Measurements from ENCODE around the gene THADA. TPM values are rescaled to one million over a fixed set of nuclear protein-coding genes. Genes with fewer than 3 reads are reported as not detected.
"Not testable (repeated sequence)": the region's sequence is repeated elsewhere in the genome, so short reads cannot be mapped to it uniquely, and the experiment has no call there.

The THADA gene
- polyA plus RNA-seq, 10 donors: 16.2 to 24.7 (median 18.2) TPM

DNA sequence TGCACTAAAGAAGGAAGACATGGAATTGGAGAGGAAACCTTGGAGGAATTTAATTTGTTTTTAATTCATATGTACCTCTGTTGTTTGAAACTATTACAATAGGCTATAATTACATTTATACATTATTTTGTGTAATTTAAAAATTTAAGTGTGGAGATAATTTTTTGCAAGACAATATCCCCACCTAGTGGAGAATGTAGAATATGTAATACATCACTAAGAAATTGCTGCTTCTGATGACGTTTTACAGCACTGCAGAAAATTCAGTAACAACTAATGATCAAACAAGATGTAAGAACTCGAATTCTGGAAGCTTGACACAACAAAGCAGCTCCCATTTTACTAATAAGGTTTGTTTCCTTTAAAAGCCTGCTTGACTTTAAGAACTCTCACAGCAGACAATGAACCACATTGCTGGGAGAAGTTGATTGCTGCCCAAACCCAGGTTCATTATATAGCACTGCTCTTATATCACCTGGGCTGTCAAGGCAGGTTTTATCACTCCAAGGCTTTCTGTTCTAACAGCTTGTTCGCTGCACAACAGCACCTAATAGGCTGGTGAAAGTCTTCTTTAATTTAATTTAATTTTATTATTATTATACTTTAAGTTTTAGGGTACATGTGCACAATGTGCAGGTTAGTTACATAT, 53.4 kb downstream of the THADA start:
- peak; percentile 38 to 71 (median 43) for DNase-seq

- no peak for DNase-seq
Measured at GRCh38 chr2:43541165-43541564, 54.7 kb downstream of the THADA start.

DNA sequence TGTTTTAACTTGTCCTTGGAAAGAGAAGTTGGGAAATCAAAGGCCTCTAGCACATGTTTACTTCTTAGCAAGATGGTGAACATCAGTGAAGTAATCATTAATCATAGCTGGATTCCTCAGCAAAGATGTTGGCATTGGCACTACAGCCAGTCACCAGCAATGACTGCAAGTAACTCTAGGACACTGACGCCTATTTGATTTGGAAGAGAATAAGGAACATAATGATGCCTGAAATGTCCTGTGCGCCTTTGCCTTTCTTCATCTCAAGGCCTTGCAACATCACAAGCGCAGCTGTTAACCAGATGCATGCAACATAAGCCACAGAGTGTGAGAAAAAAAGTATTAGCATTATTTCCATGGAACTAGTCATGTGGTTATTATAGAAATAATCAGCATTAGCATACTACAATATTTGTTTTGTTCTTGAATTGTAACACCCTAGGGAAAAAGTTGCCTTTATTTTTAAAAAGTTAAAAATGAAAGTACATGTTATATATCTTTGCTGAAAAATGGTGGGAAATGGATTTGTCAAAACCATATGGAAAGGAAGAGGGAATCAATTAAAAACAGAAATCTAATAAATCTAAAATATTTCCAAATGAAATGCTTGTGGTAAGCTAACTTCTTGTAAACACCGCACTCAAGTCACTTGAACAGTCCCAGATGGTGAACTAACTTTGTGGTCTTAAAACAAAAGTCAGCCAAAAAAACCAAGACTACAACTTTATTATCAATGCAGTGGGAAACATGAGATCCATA, 55.6 kb downstream of the THADA start:
- peak; percentile 30 to 81 (median 76) for DNase-seq

- no peak for DNase-seq
Measured at GRCh38 chr2:43539436-43539835, 56.4 kb downstream of the THADA start.

DNA sequence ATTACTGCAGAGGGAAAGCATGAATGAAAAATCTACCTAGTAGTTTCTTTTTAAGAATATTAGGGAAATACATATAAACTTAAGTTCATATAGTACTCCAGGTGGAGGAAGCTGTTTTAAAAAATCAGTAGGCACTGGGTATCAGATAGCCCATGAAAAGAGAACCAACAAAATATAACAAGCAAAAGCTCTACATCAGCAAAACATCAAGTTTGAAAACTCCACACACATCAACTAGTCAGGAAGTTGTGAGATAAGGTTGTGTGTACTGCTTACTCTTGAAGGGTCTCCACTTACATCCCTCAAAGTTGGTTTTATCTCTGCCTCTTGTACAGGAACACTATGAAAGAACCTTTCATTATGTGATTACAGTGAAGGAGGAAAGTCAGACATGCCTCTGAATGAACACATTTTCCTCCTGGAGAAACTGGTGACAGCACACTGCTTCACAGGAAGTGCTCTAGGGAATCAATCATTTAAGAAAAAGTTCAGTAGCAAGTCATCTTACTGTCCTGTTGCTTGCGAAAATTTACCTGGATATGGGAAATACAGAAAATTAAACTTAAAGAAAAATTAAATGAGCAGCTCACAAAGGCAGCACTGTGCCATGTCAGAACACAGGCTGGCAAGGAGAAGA, 57.7 kb downstream of the THADA start:
- DNase-seq: no peak

GRCh38 chr2:43537137-43537536, 58.7 kb downstream of the THADA start:
- no peak for DNase-seq

DNA sequence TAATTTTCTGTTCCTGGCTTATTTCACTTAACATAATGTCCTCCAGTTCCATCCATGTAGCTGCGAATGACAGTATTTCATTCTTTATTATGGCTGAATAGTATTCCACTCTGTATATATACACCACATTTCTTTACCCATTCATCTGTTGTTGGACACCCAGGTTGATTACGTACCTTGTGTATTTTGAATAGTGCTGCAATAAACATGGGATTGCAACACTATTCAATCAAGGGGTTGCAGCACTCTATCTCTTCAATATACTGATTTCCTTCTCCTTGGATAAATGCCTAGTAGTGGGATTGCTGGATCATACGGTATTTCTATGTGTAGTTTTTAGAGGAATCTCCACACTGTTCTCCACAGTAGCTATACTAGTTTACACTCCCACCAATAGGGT, 61.3 kb downstream of the THADA start:
- no peak for DNase-seq

- not testable (repeated sequence) for DNase-seq
Measured at GRCh38 chr2:43532572-43532971, 63.3 kb downstream of the THADA start.

DNA sequence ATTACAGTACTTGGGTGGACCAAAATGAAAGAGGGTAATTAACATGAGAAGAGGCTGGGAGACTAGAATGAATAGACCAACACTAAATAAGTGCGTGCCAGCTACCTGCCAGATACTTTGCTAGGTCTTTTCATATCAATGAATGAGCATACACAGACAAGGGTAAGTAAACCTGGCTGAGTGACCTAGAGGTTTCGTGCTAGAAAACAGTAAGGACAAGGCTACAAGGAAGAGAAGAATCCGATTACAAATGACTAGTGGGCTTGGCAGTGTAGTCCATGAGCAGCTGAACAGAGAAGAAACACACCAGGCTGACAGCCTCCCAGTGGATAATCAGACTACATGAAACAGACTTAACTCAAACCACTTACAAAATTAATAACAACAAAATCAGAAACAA, 64.6 kb downstream of the THADA start:
- DNase-seq: no peak

- peak in 2 of 3 donors; percentile 29 to 41 for DNase-seq
Measured at GRCh38 chr2:43526994-43527393, 68.8 kb downstream of the THADA start.

DNA sequence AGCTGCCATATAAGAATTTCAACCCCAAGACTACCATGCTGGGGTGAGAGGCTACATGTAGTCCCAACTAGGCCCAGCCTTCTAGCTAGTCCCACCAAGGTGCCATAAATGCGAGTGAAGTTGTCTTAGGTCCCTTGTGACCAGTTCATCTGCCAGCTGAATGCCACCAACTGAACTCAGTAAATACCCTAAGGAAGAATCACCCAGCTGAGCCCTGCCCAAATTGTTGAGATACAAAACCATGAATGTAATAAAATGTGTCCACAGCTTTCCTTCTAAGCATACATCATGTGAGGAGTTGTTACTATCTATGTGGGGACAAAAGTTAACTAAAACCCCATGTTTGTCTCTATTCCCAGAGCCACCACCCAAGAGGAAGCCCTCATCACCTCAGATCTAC, 70.3 kb downstream of the THADA start:
- no peak for DNase-seq

- DNase-seq: no peak
Measured at GRCh38 chr2:43524177-43524965, 71.5 kb downstream of the THADA start.

- no peak for DNase-seq
Measured at GRCh38 chr2:43522177-43522576, 73.7 kb downstream of the THADA start.

- no peak for DNase-seq
Measured at GRCh38 chr2:43521568-43521967, 74.3 kb downstream of the THADA start.

GRCh38 chr2:43520919-43521318, 74.9 kb downstream of the THADA start:
- no peak for DNase-seq

DNA sequence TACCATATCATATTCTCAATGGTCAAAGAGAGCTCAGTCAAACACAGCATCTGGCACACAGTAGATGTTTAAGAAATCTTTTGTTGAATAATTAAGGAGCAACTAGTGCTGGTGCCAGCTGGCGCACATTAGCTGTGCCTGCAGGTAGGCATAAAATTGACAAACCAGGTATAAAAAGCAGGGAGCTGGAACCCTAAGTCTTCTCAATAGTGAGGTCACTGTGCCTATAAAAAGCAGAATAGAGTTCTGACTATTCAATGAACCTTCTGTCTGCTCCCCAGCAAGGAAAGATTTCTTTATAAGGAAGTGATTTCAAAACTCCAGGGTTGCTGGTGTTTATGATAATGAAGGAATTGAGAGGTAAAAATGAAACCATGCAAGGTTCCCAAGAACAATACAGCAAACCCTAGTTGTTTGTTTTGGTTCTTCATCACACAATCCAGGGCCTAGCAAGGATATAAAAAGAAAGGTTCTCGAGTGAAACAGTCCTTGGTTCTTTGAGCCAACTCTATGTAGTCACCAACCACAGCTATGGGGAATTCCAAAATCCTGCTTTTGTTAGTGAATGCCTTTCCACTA, 76.1 kb downstream of the THADA start:
- peak in 1 of 3 donors; percentile 62 for DNase-seq

- no peak for DNase-seq
Measured at GRCh38 chr2:43518718-43519117, 77.1 kb downstream of the THADA start.

- DNase-seq: peak in 1 of 3 donors; percentile 38
Measured at GRCh38 chr2:43518181-43518580, 77.7 kb downstream of the THADA start.

DNA sequence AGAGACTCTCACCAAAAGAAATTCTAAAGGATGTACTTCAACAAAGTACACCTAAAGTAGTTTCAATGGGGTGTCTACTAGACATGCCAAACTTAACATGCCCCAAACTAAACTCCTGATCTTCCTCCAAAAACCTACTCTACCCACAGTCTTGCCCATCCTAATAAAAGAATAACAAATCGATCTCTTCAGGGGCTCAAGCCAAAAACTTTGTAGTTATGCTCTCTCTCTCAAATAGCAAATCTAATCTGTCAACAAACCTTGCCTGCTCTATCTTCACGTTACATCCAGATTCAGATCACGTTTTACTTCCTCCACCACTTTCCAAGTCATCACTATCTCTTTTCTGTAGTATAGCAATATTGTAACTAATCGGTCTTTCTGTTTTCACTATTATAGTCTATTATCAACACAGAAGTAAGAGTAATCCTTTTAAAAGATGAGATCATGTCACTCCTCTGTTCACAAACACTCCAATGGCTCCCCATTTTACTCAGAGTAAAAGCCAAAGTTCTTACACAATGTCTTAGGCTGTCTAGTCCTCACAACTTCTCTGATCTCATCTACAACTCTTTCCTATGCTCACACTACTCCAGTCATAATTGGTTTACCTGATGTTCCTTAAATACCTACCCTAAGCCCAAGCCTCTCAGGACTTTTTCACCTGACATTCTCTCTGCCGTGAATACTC, 79.9 kb downstream of the THADA start:
- no peak for DNase-seq

DNA sequence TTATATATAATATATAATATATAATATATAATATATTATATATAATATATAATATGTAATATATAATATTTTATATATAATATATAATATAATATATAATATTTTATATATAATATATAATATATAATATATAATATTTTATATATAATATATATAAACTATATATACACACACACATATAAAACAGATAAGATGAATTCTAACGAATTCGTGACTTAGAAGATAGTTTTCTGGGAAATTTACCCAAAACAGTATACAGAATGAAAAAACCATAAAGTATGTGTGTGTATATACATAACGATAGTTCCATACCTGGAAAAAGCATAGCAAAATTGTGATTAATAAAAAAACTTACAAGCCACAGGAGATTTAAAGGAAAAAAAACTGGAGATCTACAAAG, 80.6 kb downstream of the THADA start:
- DNase-seq: no peak

DNA sequence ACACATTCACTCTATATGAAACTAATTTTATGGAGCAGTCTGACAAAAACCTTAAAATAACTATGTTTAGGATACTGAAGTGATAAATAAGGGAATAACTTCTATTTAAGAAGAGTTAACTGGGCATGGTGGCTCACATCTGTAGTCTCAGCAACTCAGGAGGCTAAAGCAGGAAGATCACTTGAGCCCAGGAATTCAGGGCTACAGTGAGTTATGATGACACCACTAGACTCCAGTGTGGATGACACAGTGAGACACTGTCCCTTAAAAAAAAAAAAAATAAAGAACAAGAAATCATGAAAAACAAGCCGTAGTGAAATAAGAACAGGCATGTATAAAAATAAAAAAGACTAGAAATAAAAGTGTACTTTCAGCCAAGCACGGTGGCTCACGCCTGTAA, 82.0 kb downstream of the THADA start:
- no peak for DNase-seq
